H1 (cell line): ENCODE results near the gene PRRG3. TPM values are rescaled to one million over a fixed set of nuclear protein-coding genes. Genes with fewer than 3 reads are reported as not detected.

Experiments used
- CTCF ChIA-PET: fragments of 300-600 bp; sonication (Branson Sonifier 250); formaldehyde crosslinking; loops from one replicate; lab custom pipeline; 2021; ENCODE audit not compliant: partially characterized antibody; lab: Charles Lee
- POLR2A ChIA-PET: fragments of 300-600 bp; sonication (Branson Sonifier 250); formaldehyde crosslinking; loops from one replicate; lab custom pipeline; 2021; ENCODE audit warnings: inconsistent platforms; ENCODE audit not compliant: partially characterized antibody; lab: Charles Lee
- DNase-seq, 2 experiments: peaks; one replicate each; pipeline versions ENCODE4 v3.0.0 to v3.0.0-alpha.2; 2010 to 2022; ENCODE audit warnings: low spot score in 2 of 2, low read depth in 1 of 2, mixed read lengths in 1 of 2
- FAIRE-seq: peaks from 2 replicates; lab custom pipeline; 2011; peaks lifted over from hg19 to GRCh38; lab: Jason Lieb, UNC
- H2AFZ ChIP-seq: 2 replicates; pipeline ENCODE4 v1.8.1; 2012; ENCODE audit warnings: low read length, inconsistent platforms
- H2AK5ac ChIP-seq: 2 replicates; pipeline ENCODE4 v1.6.1; 2013; ENCODE audit warnings: low read depth, low read length
- H2BK120ac ChIP-seq: replicated peaks from 2 replicates; pipeline ENCODE3; 2013; ENCODE audit warnings: low read depth, low read length, inconsistent platforms
- H2BK12ac ChIP-seq: 2 replicates; pipeline ENCODE4 v1.6.1; 2013; ENCODE audit warnings: low read depth, low read length
- H2BK15ac ChIP-seq: 2 replicates; pipeline ENCODE4 v1.6.1; 2013; ENCODE audit warnings: low read length
- H2BK20ac ChIP-seq: 2 replicates; pipeline ENCODE4 v1.6.1; 2013; ENCODE audit warnings: low read length
- H2BK5ac ChIP-seq: 2 replicates; pipeline ENCODE4 v1.6.1; 2013; ENCODE audit warnings: low read depth, low read length
- H3K14ac ChIP-seq: 2 replicates; pipeline ENCODE4 v1.6.1; 2013; ENCODE audit warnings: inconsistent platforms; ENCODE audit not compliant: insufficient read length
- H3K18ac ChIP-seq: 2 replicates; pipeline ENCODE4 v1.6.1; 2013; ENCODE audit warnings: low read length; ENCODE audit errors: extremely low read depth
- H3K23ac ChIP-seq: 2 replicates; pipeline ENCODE4 v1.6.1; 2013; ENCODE audit warnings: inconsistent platforms; ENCODE audit not compliant: insufficient read length
- H3K23me2 ChIP-seq: 2 replicates; pipeline ENCODE4 v1.6.1; 2013; ENCODE audit warnings: low read depth, low read length
- H3K27ac ChIP-seq: 2 replicates; pipeline ENCODE4 v1.6.1; 2011; ENCODE audit warnings: low read depth, low read length, inconsistent platforms
- H3K27me3 ChIP-seq, 4 experiments: replicated peaks in 1 of 4; 1 replicate in 1 of 4; 2 replicates in 3 of 4; pipeline versions ENCODE4 v1.6.1 to v1.8.1; 2011 to 2013; ENCODE audit warnings: low read length in 3 of 4, mild to moderate bottlenecking in 3 of 4, inconsistent platforms in 2 of 4, mixed read lengths in 2 of 4, moderate library complexity in 1 of 4; ENCODE audit not compliant: control insufficient read depth in 3 of 4, insufficient read depth in 3 of 4; ENCODE audit errors: extremely low read depth in 1 of 4
- H3K36me3 ChIP-seq, 4 experiments: 2 replicates each; pipeline versions ENCODE4 v1.6.1 to v1.8.1; 2011 to 2013; ENCODE audit warnings: mild to moderate bottlenecking in 4 of 4, low read length in 3 of 4, moderate library complexity in 2 of 4, control low read depth in 1 of 4, inconsistent platforms in 1 of 4; ENCODE audit not compliant: insufficient read depth in 4 of 4, control insufficient read depth in 2 of 4
- H3K4ac ChIP-seq: replicated peaks from 2 replicates; pipeline ENCODE3; 2013; ENCODE audit warnings: low read length, low read depth, mixed read lengths, inconsistent platforms; ENCODE audit not compliant: insufficient read length
- H3K4me1 ChIP-seq, 4 experiments: replicated peaks in 1 of 4; 1 replicate in 1 of 4; 2 replicates in 3 of 4; pipeline versions ENCODE4 v1.6.1 to v1.8.1; 2011 to 2013; ENCODE audit warnings: low read length in 3 of 4, inconsistent platforms in 2 of 4, mixed read lengths in 1 of 4; ENCODE audit not compliant: insufficient read depth in 4 of 4, control insufficient read depth in 3 of 4
- H3K4me2 ChIP-seq, 2 experiments: 2 replicates each; pipeline versions ENCODE4 v1.6.1 to v1.8.1; 2011 to 2013; ENCODE audit warnings: low read depth in 2 of 2, low read length in 2 of 2, control low read depth in 1 of 2, inconsistent platforms in 1 of 2, mild to moderate bottlenecking in 1 of 2; ENCODE audit not compliant: insufficient read depth in 1 of 2
- H3K4me3 ChIP-seq, 4 experiments: fragments of 200-600, 300-600 bp in 1 of 4; sonication (generic), shearing (Covaris generic), sonication (Bioruptor Twin) in 1 of 4; 2 replicates each; pipeline versions ENCODE4 v1.5.1 to v1.8.1; 2011 to 2016; ENCODE audit warnings: low read length in 4 of 4, low read depth in 3 of 4, control low read depth in 2 of 4, inconsistent platforms in 2 of 4, mild to moderate bottlenecking in 2 of 4, mixed read lengths in 1 of 4, moderate library complexity in 1 of 4; ENCODE audit not compliant: insufficient read depth in 2 of 4; ENCODE audit errors: extremely low read depth in 1 of 4
- H3K56ac ChIP-seq: replicated peaks from 2 replicates; pipeline ENCODE3; 2013; ENCODE audit warnings: low read depth, mild to moderate bottlenecking, mixed read lengths, low read length, inconsistent platforms; ENCODE audit not compliant: insufficient read length
- H3K79me1 ChIP-seq: 2 replicates; pipeline ENCODE4 v1.6.1; 2013; ENCODE audit warnings: low read depth, low read length, control low read depth
- H3K79me2 ChIP-seq, 2 experiments: 2 replicates each; pipeline versions ENCODE4 v1.6.1 to v1.8.1; 2012 to 2013; ENCODE audit warnings: low read length in 2 of 2, mild to moderate bottlenecking in 2 of 2, inconsistent platforms in 1 of 2; ENCODE audit not compliant: insufficient read depth in 2 of 2, control insufficient read depth in 1 of 2
- H3K9ac ChIP-seq, 4 experiments: replicated peaks in 1 of 4; 1 replicate in 1 of 4; 2 replicates in 3 of 4; pipeline versions ENCODE4 v1.6.1 to v1.8.1; 2011 to 2013; ENCODE audit warnings: low read depth in 3 of 4, low read length in 3 of 4, control low read depth in 2 of 4, mild to moderate bottlenecking in 2 of 4, moderate library complexity in 2 of 4, inconsistent platforms in 1 of 4; ENCODE audit errors: extremely low read depth in 1 of 4
- H3K9me3 ChIP-seq, 2 experiments: 2 replicates each; pipeline versions ENCODE4 v1.6.1 to v1.8.1; 2012 to 2013; ENCODE audit warnings: mild to moderate bottlenecking in 2 of 2, moderate library complexity in 2 of 2, control low read depth in 1 of 2, inconsistent platforms in 1 of 2, low read depth in 1 of 2, low read length in 1 of 2, mixed read lengths in 1 of 2; ENCODE audit not compliant: insufficient read depth in 2 of 2
- H4K20me1 ChIP-seq, 2 experiments: replicated peaks in 1 of 2; 2 replicates each; pipeline versions ENCODE3 to v1.8.1; 2011 to 2013; ENCODE audit warnings: inconsistent platforms in 2 of 2, low read length in 2 of 2, mild to moderate bottlenecking in 1 of 2; ENCODE audit not compliant: insufficient read depth in 2 of 2, control insufficient read depth in 1 of 2
- H4K5ac ChIP-seq: 2 replicates; pipeline ENCODE4 v1.6.1; 2013; ENCODE audit warnings: low read length, low read depth, mixed read lengths, inconsistent platforms; ENCODE audit not compliant: insufficient read length
- H4K8ac ChIP-seq: 2 replicates; pipeline ENCODE4 v1.8.0; 2013; ENCODE audit warnings: mild to moderate bottlenecking, moderate library complexity, low read length, inconsistent platforms; ENCODE audit not compliant: insufficient read depth; ENCODE audit errors: extremely low read depth
- H4K91ac ChIP-seq: replicated peaks from 2 replicates; pipeline ENCODE3; 2013; ENCODE audit warnings: low read length, mixed read lengths, inconsistent platforms; ENCODE audit not compliant: insufficient read length
- MAX ChIP-seq: IDR thresholded peaks from 2 replicates; pipeline ENCODE4 v1.6.1; 2012; ENCODE audit warnings: inconsistent platforms
- SIRT6 ChIP-seq: IDR thresholded peaks from one replicate; pipeline ENCODE4 v1.7.1; 2012; ENCODE audit warnings: low read length, inconsistent platforms
- SP4 ChIP-seq: IDR thresholded peaks from 2 replicates; pipeline ENCODE4 v1.6.1; 2012; ENCODE audit warnings: low read length, inconsistent platforms
- TAF1 ChIP-seq: IDR thresholded peaks from 2 replicates; pipeline ENCODE4 v1.6.1; 2011; ENCODE audit warnings: mild to moderate bottlenecking, low read depth, low read length
- TAF7 ChIP-seq: optimal IDR thresholded peaks from 2 replicates; pipeline ENCODE3; 2011; ENCODE audit warnings: low read depth, mild to moderate bottlenecking, inconsistent platforms, low read length, moderate library complexity, borderline replicate concordance
- WGBS, 2 experiments: shearing (Covaris generic) in 1 of 2; methylation state at CpG; one replicate each; pipeline versions ENCODE4 v1.1.6 to v1.1.7; 2013 to 2015; ENCODE audit warnings: low lambda C conversion rate in 2 of 2, mixed read lengths in 2 of 2, inconsistent platforms in 1 of 2, low coverage in 1 of 2, missing lambda C conversion rate in 1 of 2; ENCODE audit not compliant: insufficient replicate concordance in 2 of 2, insufficient coverage in 1 of 2, insufficient read length in 1 of 2; ENCODE audit errors: extremely low coverage in 1 of 2, missing lambda C conversion rate in 1 of 2; 5-methylcytosine and 5-hydroxymethylcytosine counted together
- polyA plus RNA-seq, 7 experiments: library from polyadenylated mRNA; depleted of rRNA in 3 of 7; stranded (reverse) in 5 of 7; unstranded in 2 of 7; fragments of >200 nt in 5 of 7; fragments of 200-250 nt in 2 of 7; gene quantifications; 1 replicate in 5 of 7; 2 replicates in 1 of 7; 4 replicates in 1 of 7; pipeline versions ENCODE4 v1.2.1 to v1.2.3, GENCODE V29; 2011 to 2013; ENCODE audit warnings: missing spikeins in 2 of 7, mixed read lengths in 2 of 7
- total RNA-seq: library from RNA; stranded (reverse); fragmentation: NEBNext Ultra II Directional; extraction: Animal tissue kit (Norgen Biotek cat#: 25700); gene quantifications from 2 replicates; pipeline ENCODE4 v1.2.1, GENCODE V29; 2021

Gene PRRG3
- total and polyA plus RNA-seq, 2 of the 8 experiments (the other 6 are each of a cell fraction or from before 2014, with no cell fraction given) = 4.2 to 5.4 TPM

- Histone ChIP-seq H3K9me3 (no peaks in the 10 kb centered on the region), H3K23me2 (no peaks in the 10 kb centered on the region), H3K14ac (no peak overlapping the region), H3K27me3 (peaks cover 0 to 6% (median 1%) of the 10 kb centered on the region in 4 experiments; a peak in 2 of 7 replicates), H3K56ac (no peak overlapping the region), H2BK15ac (no peak overlapping the region), H3K27ac (no peak overlapping the region), H3K4ac (no peak overlapping the region), H3K4me3 (no peak overlapping the region), H2BK20ac (no peak overlapping the region), H3K23ac (no peak overlapping the region), H4K20me1 (no peaks in the 10 kb centered on the region), H4K8ac (no peak overlapping the region), H3K4me1 (peaks cover 0 to 6% (median 0%) of the 10 kb centered on the region in 4 experiments; a peak in 1 of 7 replicates), H2BK12ac (no peak overlapping the region), H3K4me2 (no peak overlapping the region), H3K36me3 (no peaks in the 10 kb centered on the region), H3K18ac (no peak overlapping the region), H2BK5ac (no peak overlapping the region), H3K79me1 (no peaks in the 10 kb centered on the region), H3K79me2 (no peaks in the 10 kb centered on the region), H2AFZ (no peak overlapping the region), H4K5ac (no peak overlapping the region), H3K9ac (no peak overlapping the region), H2BK120ac (no peak overlapping the region), H2AK5ac (no peak overlapping the region), H4K91ac (no peak overlapping the region)
- FAIRE-seq (no peak), DNase-seq (no peak)
- POLR2A ChIA-PET = no interaction called here
- TF ChIP-seq MAX (no peak), TAF1 (no peak), SIRT6 (no peak), SP4 (no peak), TAF7 (no peak)
- 92% methylated on average over 4 of the region's 9 CpGs; no CpG with 5 or more reads in 1 of the 2 experiments for WGBS, 2 experiments
- CTCF ChIA-PET = no interaction called here
Measured at GRCh38 chrX:151699746-151700145, 4.5 kb downstream of the PRRG3 start.
